Activated effector memory CD4-positive, alpha-beta T cell treated with anti-CD3 and anti-CD28 coated beads, Interleukin-2, amount 50 U/mL, for 16 hours (primary cell): ENCODE results near the gene NBEA.

Source experiments
- DNase-seq: peaks from one replicate; pipeline ENCODE4 v3.0.0-alpha.2; 2020

NBEA gene

DNA sequence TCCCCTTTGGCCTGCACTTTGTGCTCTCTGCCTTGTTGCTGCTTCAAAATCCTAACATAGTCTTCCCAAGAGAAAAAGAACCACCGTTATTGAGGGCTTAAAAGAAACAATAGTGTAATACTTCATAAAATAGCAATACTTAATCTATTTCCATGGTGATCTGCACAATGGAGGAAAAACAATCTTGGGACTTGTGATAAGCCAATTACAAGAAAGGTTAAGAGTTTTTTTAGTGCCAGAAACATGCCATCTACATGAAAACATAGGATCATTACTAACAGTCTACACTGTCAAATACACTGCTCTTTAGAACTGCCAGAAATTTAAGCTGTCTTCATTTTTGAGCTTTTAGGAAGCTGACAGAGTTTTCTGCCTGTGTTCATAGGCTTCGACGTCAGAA is 588.5 kb downstream of the NBEA start:
- no peak for DNase-seq

DNA sequence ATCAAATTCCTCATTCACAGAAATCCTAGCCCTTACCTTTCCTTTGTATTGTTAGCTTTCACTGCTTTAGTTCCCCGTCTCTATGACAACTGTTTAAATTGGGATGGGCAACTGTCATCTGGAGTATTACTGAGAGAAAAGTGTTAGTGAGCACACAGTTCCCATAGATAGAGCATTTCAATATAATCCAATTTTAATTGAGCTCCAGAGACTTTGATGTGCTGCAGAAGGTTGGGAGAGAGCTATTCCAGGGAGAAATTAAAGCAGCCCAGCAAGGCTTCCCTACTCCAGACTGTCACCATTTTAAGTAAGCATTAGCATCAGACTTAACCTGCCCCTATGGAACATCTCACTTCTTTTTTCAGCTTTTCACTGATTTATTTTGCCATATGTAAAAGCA is 589.5 kb downstream of the NBEA start:
- DNase-seq, result no peak

DNA sequence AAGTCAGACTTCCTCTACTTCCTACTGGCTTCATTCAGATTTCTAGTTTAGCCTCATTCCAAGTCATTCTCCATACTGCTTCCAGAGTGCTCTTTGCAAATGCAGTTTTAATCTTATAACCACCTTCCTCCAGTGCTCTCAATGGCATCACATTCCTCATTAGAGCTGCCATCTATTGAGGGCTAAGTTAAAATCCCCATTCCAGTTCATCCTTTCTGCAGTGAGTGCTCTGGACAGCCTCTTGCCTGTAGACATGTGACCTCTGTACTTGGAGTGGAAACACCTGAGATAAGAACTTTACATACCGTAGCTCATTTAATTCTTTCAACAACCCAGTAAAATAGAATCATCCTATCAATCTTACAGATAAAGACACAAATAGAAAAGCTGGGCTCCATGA is 592.3 kb downstream of the NBEA start:
- no peak for DNase-seq

DNA sequence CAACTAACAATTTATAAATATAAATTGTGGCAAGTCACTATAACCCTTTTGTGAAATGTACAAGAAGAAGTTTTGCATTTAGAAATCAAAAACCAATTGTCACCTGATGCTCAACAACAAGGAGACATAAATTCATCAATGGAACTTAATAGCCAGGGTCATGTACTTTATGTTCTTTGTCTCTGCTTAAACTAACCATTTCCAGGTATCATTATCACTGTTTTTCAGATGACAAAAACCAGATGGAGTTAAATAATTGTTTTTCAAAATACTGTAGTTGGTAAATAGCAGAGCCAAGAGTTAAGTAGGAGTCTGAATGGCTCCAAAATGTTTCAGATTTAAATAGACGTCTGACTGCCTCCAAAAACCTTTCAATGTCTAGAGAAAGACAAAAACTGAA is 606.7 kb downstream of the NBEA start:
- no peak for DNase-seq

DNA sequence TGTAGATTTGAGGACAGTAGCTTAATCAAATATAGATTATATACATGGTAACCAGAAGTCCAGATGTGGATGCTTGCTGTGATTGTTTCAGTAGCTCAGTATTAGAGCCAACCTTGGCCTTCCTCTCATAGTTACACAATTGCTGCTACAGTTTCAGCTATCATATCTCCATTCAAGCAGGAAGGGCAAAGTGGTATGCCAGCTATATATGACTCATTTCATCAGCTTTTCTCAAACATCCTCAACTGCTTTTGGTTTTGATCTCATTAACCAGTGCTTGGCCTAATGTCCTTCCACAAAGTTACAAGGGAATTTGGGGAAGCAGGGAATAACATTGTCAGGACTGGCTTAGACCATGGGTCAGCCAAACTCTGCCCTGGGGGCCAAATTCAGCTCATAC is 607.4 kb downstream of the NBEA start:
- DNase-seq, result no peak

DNA sequence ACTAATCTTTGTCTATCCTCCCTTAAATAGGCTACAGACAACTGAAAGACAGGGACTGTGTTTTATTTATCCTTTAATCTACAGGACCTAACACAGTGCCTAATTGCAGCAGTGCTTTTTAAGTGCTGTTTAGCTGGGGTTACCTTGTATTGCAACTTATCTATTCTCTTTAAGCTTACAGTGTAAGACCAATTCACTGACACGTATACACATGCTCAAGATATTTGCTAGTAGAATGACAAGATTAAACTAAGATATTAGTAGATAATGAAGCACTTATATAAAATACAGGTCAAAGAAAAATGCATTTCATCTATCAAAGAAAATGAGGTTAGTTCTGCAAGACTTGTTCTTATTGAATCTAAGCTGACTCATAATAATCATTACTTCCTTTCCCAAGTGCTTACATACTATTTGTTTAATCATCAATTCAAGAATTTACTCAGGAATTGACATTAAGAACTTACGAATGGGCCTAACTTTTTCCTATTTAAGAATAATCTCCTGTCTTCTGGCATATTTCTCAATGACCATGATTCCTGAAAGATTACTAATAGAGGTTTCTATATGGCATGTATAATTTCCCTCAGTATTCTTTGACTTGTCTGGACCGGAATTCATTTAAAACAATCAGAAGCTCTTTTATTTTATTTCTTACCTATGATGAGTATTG is 610.2 kb downstream of the NBEA start:
- no peak for DNase-seq

DNA sequence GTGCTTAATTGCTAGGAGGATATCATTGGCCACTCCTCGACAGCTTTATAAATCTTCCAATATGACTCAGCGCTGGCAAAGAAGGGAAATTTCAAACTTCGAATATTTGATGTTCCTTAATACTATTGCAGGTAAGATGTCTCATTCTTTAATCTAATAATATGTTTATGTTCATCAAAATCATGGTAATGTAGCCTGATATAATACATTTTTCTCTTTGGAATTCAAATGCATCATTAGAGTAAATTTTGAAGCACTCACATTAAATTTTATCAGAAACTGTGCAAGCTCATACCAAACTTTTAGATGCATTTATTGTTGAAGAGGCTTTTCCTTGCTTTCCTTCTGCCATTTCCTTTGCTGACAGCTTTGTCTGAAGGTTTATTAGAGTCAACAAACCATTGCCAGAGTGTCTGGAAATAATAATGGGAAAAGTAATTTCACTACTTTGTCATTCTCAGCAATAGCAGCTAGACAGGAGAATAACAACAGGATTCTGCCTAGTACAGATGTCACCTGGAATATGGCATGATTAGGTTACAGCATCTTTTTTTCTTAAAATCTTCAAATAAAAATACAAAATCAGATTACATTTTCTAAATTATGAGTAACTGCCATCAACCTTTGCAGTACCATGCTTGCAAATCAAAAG is 613.0 kb downstream of the NBEA start:
- no peak for DNase-seq

DNA sequence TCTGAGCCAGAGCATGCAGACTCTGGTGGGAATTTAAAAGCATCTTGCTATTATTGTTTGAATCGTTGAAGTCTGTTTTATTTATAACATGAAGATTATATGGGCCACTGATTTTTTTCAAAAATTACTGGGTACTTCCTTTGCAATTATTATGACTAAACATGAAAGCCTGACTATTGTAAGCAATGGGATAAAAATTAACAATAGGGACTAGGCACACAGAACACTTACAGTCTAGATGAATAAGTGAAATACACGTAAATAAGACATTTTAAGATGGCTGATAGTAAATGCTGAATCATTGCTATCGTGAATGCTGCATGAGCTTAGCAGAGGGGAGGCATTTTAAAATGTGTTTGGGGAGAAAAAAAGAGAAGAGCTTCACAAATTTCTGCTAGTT is 615.4 kb downstream of the NBEA start:
- no peak for DNase-seq

DNA sequence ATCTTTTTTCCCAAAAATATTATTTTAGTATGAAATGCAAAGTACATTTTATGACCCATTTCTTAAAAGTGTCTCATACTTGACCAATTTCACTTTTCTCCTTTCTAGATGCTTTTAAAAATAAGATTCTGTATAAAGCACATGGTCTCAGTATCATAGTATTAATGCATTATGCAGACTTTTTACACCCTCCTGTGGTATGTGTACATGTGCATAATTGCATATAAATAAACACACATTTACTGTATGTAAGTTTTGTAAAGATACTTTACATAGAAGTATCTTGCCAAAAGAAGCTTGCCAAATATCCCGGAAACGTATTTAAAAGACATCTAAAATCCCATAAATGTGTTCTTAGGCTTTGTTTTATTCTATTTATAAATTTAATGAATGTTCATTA is 619.5 kb downstream of the NBEA start:
- DNase-seq, result no peak

DNA sequence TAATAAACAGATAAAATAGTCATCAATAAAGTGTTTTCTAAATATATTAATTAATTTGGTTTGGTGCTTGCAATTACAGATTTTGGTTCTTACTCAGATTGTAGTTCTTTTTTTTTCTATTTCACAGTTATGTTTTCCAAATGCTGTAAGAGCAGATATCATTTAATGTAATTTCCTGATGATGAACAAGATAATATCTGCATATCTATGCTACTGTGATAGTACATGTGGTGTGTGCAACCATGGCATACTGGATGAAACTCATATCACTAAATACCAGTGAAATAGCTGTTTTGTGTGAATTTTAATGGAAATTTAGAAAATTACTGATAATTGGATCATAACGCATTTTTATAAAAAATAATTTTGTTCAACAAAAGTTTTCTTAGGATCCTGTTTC is 623.2 kb downstream of the NBEA start:
- no peak for DNase-seq

DNA sequence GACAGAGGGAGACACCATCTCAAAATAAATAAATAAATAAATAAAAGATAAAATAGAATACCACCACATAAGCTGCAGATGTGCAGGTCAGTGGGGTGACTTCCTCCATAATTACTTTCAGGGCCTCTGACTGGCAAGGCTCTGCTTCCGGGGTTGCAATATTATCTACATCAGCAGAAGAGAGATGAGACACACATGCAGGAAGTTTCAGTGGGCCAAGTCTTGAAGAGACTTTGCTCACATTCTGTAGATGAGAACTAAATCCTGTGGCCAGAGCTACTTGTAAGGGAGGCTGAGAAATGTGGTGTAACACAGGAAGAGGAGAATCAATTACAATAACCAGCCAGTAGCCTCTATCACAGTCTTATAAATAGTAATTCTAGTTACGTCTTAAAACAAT is 624.3 kb downstream of the NBEA start:
- DNase-seq, result no peak

DNA sequence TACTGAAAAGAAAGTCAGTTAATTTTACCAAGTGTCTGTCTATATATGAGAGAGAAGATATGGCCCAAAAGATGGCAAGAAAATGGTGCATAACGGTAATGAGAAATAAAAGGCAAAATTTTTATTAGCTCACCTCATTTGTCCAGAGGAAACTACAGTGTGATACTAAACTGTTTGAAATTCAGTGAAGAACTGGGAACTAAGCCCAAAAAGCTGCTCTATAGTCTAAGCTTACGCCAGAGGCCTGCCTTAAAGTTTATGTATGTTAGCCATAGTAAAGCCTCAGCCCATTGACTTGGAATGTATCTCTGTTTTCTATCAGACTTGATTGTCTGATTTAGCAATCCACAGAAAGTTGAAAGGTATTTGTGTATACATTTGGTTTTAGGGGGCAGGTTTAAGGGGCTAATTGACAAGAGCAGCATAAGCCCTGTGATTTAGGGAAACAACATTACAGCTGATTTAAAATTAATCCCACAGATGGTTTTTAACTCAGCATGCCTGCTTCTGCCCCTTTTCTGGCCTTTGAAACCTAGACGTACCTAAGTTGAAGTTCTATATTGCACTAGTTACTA is 625.4 kb downstream of the NBEA start:
- DNase-seq, result no peak

DNA sequence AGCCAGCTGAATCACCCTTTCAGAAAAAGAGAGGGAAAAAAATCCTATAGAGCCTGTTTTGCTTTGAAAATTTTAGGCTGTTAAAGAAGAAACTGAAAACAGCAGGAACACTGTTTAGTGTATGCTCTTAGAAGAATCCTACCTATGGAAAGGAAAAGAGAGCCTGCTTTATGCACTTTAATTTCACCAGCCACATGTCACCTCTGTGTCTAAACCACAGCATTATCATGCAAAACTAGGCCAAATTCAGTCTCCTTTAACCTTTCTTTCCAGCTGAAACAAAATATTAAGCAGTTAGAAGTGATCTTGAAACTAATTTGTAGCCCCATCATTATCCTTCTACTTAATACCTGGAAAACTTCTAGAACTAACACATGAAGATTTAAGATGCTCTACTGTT is 631.6 kb downstream of the NBEA start:
- DNase-seq, result no peak

DNA sequence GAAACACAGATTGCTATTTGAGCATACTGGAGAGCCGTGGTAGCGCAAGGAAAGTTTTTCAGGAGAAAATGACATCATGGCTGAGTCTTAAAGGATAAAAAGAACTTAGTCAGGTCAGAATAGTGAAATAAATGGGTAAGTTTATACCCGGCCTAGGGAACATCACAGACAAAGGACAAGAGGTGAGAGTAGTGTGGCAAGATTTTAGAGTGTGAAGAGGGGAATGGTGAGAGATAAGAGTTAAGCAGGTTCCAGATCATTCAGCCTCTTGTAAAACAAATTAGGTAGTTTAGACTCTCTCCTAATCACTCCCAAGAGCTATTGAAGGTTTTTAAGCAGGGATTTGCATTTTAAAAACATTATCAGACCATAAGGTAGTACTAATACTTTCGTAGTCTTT is 650.4 kb downstream of the NBEA start:
- no peak for DNase-seq

DNA sequence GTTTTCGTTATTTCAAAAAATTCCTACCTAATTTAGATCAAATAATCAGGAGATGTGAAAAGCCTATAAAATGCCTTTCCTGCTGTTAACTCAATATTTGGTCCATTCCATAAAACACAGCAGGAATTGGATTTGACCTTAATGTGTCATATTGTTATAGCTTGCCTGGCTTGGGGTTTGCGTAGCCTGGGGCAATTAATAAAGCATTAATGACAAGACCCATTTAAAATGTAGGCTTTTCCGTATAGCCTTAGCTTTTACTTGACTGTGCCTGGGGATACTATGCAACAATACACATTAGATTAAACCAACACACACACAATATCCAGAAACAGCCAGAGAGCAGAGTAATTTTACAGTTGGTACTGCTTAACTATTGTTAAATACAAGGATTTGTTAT is 651.6 kb downstream of the NBEA start:
- no peak for DNase-seq

DNA sequence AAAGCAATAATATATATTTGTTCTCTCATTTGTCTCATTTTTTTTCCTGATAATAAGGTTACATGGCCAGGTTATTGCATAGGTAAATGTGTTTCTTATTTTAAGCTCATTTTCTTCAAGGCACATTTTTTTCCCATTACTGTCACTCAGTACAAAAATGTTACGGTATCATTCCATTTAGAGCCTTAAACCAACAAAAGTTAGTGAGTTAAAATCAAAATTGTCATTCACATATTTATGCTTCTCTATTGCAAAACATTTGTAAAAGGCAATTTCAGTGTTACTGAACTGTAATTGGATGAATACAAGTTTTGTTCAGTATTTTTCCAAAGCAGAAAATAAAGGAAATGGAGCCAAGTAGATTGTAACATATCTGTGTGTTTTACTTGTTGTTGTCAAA is 652.0 kb downstream of the NBEA start:
- DNase-seq, result no peak

DNA sequence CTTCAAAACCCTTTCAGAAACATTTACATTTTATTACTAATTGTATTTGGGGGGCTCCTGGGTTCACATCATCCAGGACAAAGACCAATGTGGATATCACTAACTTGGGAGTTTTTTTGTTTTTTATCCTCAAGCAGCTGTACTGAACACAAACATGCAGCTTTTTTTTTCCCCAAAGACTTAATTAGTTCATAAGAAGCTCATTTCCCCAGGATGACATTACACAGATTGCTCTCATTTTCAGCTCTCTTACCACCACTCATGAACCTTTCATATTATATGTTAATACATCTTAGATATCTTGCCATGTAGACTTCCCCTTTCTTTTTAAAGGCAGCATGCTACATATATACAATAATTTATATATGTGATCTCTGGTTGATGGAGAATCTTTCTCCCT is 653.1 kb downstream of the NBEA start:
- DNase-seq, result no peak

DNA sequence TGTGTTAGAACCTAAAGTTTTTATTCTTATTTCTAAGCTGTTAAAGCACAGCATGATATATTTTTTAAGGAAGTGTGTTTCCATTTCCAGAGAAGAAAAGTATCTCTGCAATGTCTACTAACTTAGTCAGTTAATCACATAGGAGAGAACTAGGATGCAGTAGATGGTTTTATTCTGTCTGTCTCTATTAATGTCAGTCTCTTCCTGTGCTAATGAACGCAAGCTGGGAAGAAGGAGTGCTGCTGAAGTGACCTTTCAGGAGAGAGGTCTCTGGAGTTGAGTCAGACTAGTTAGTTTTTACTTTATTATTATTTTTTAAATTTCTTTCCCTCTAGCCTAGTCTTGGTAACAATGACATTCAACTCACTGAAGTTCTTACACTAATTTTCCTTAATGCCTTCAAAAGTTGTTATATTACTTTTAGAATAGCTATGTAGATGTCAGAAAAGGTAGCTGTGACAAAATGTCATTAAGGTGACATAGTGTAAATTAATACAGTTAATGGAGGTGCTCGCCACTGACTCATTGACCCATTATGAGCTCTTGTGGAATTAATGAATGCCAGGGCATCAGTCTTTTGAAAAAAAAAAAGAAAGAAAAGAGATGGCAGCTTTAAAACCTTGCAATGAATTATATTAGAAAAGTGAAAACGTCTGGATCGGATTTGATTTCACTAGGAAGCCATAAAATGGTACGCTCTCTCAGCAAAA is 654.4 kb downstream of the NBEA start:
- no peak for DNase-seq

DNA sequence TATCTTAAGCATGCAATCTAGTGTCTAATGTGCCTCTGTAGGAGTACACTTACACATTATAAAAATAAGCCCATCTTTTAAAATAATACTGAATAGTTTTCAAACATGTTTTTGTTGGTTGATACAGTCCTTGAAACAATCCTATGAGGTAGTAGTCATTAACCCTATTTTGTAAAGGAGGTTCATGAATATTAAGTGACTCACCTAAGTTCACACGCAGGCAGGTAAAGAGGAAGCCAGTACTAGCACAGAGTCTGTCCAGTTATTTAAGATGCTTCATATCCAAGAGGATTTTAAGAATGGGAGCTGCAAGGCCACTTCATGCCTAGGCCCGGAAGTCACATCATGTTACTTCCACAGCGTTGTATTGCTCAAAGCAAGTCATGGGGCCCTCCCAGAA is 655.4 kb downstream of the NBEA start:
- no peak for DNase-seq

DNA sequence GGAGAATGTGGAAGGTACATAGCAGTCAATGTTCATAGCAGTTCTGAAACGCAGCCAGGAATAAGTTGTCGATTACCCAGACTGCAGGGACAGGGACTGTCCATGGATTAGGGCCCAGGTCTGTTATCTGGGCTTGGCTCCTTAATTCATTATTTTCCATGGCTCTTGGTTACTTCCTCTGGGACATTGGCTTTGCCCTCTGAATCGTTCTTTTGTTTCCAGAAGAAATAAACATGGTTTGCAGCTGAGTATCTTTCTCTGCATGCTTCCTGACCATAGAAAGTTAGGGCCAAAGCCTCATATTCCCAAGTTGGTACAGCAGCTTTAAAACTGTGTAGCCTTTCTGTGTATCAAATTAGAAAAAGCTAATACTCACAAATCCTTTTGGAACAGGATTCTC is 656.2 kb downstream of the NBEA start:
- no peak for DNase-seq

DNA sequence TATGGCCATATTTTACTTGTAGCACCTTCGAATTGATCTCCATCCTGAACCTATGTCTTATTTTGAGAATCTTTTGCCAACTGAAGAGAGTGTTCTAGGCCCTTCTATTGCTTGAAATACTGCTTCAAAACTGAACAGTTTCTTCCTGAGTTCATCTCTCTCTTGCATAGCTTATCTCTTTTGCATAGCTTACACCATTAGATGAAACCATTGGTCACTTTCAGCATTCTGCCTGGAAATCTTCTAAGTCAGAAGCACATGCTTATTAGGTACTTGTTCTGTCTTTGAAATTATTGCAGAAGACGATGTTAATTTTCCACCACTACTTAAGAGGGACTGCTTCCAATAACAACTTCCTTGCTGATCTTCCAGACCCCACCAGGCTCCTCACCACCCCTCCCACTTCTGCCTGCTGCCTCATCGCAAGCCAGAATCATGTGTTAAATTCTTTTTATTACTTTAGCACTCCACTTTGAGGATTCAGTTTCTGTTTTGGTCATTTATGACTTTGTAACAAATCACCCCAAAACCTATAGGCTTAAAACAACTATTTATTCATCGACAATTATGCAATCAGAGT is 656.8 kb downstream of the NBEA start:
- DNase-seq, result no peak

DNA sequence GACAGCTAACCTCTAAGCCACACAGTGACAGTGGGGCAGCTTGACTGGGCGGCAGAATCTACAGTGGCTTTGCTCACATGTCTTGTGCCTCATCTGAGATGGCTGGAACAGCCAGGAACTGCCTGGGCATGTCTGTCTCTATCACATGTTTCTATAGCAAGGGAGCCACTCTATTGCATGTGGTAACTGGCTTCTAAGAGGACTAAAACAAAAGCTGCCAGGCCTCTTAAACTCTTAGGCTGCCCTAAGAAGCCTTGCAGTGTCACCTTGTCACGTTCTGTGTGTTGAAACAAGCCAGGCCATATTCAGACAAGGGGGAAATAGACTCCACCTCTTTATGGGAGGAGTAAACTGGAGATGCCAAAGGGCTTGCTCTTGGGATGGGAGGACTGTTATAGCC is 657.3 kb downstream of the NBEA start:
- DNase-seq, result no peak

DNA sequence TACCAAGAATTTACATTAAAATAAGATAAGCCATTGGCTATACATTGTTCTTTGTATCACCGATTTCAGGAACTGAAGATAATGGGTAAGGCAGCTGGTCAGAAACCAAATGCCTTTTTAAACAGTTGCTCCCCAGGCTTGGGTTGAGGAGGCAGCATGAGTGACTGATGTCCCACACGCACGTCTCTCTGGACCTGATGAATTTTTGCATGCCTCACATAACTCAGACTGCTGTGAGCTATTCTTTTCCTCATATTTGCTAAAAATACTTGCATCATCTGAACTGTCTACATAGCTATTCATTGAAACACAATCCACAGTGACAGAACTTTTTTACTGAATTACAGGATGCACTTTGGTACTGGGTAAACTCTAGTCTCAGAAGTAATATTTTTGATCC is 658.1 kb downstream of the NBEA start:
- no peak for DNase-seq
